Measurements from ENCODE around the gene IGF2R. TPM values are rescaled to one million over a fixed set of nuclear protein-coding genes. Genes with fewer than 3 reads are reported as not detected.

IGF2R gene
- total RNA-seq, 5 donors from 2014 or later (not counting 1 experiment from before 2014, with no cell fraction given) = 63.4 to 87.5 (median 70.5) TPM

DNA sequence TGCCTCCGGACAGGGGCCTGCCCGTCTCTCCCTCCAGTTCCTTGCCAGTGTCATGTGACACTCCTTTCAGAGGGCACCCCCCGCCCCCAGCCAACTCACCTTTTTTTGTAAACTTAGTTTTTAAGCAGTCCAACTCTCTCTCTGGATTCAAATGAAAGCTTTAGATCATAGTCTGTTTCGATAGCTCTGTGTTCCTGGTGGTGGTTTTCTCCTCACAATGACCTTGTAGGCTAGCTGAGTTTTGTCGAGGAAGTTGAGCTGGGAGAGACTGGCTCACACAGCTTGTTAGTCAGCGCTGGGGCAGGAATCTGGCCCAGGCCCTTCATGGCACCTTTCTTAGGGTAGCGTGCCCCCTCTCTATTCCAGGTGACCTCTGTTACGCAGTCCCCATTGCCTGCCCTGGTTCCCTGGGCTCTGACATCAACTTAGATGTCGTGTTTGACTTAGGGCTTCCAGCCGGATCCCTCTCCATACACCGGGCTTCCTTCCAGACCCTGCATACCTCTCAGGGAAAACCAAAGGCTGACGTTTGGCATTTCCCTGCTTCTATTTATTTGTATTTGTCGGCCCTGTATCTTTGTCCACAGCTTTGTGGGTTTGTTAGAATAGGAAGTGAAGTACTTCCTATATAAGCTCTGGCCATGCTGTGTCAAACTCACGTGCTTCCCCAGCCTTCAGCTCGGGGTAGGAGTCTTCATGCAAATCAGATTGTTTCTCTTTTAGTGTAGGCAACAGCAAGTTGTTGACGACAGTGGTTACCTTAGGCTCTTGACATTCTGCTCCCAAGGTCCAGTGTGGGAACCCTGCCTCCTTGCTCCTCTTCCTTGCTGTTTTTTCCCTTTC lies 12.7 kb downstream of the IGF2R start:
- H3K36me3 Mint-ChIP-seq = no peaks in the 10 kb centered on the region
- H3K36me3 ChIP-seq (ENCODE audit: control insufficient read depth in 2 of 2, extremely low read depth in 1 of 2, insufficient read depth in 1 of 2, low read length in 1 of 2) = no peaks in the 10 kb centered on the region
- H3K27me3 Mint-ChIP-seq = no peaks in the 10 kb centered on the region
- peak overlapping the region; percentile 82 for H3K27ac ChIP-seq (ENCODE audit: low read length)
- CTCF ChIA-PET = interaction anchor here in 1 of 2 donors (0.6 to 0.8 kb wide), 3 partner anchors 8 to 1711 kb away, joined by 3 read pairs; no protein-coding TSS in a partner anchor
- H3K9me3 ChIP-seq = no peaks in the 10 kb centered on the region
- H3K27ac Mint-ChIP-seq = peak overlapping the region; percentile 93 to 96
- H3K4me1 Mint-ChIP-seq = peaks cover 89 to 99% (median 97%) of the 10 kb centered on the region in 3 donors
- H3K4me3 ChIP-seq (ENCODE audit: control insufficient read depth in 1 of 2, extremely low read depth in 1 of 2, low read length in 1 of 2) = peak overlapping the region; percentile 22 to 46
- no peaks in the 10 kb centered on the region for H3K9me3 Mint-ChIP-seq
- peak; percentile 41 to 74 (median 58) for ATAC-seq (replicated peaks in 1 of 4)
- H3K4me3 Mint-ChIP-seq = peak overlapping the region; percentile 72 to 77 (median 74)
- WGBS (ENCODE audit: insufficient coverage) = 25% methylated on average over 6 of the region's 16 CpGs
- H3K27me3 ChIP-seq (replicated peaks in 1 of 2; ENCODE audit: control insufficient read depth in 2 of 2, extremely low read depth in 1 of 2, insufficient read depth in 2 of 2, low read length in 1 of 2) = no peaks in the 10 kb centered on the region
- H3K4me1 ChIP-seq (ENCODE audit: control insufficient read depth in 1 of 2, extremely low read depth in 1 of 2, insufficient read depth in 2 of 2, low read length in 2 of 2) = peaks cover 28 to 84% of the 10 kb centered on the region in 2 experiments
- POLR2A ChIA-PET = interaction anchor here in 1 of 2 donors (0.6 to 1.1 kb wide), 6 partner anchors 11 to 283 kb away, joined by 3 to 6 read pairs (median 3); no protein-coding TSS in a partner anchor
- peak in 20 of 35 experiments; percentile 21 to 72 (median 36) for DNase-seq

DNA sequence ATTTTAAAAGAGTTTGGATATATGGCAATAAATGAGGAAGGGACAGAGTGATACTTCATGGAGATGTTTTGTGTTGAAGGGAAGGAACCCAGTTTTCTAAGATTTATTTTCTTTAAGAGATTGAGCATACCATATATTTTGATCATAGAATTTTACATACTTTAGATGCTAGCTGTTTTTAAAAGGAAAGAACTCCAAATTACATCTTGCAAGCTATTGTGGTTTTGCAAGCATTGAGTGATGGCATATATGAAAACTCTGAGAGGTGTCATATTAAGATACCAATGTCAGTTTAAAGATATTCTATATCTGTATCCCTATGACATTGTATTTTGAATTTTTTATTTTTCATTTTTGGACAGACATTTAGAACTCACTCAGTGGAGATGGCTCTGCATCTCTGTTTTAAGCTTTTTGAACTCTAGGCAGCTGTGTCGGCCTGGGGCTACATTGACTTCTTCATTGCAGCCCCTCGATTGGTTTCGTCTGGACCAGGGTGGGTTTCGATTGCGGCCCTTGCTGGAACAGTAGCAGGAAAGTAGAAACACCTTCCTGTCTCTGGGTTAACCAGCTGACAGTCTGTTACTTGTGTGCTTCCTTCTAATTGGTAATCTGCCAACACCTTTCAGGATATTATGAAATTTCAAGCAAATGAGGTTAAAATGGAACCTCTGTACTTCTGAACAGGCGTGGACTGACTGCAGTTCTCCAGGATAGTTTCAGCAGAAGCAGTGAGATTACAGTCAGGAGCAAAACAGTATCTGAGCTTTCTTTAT lies 14.0 kb downstream of the IGF2R start:
- H3K4me1 Mint-ChIP-seq = peaks cover 84 to 93% (median 92%) of the 10 kb centered on the region in 3 donors
- Histone ChIP-seq H3K4me1 (ENCODE audit: control insufficient read depth in 1 of 2, extremely low read depth in 1 of 2, insufficient read depth in 2 of 2, low read length in 2 of 2) (peaks cover 28 to 77% of the 10 kb centered on the region in 2 experiments), H3K27me3 (replicated peaks in 1 of 2; ENCODE audit: control insufficient read depth in 2 of 2, extremely low read depth in 1 of 2, insufficient read depth in 2 of 2, low read length in 1 of 2) (no peaks in the 10 kb centered on the region), H3K4me3 (ENCODE audit: control insufficient read depth in 1 of 2, extremely low read depth in 1 of 2, low read length in 1 of 2) (no peak overlapping the region), H3K9me3 (no peaks in the 10 kb centered on the region), H3K27ac (ENCODE audit: low read length) (peak overlapping the region; percentile 82), H3K36me3 (ENCODE audit: control insufficient read depth in 2 of 2, extremely low read depth in 1 of 2, insufficient read depth in 1 of 2, low read length in 1 of 2) (no peaks in the 10 kb centered on the region)
- no peaks in the 10 kb centered on the region for H3K9me3 Mint-ChIP-seq
- WGBS (ENCODE audit: insufficient coverage) = 11% methylated on average over 6 of the region's 6 CpGs
- H3K27ac Mint-ChIP-seq = peak overlapping the region; percentile 93 to 96
- no peaks in the 10 kb centered on the region for H3K36me3 Mint-ChIP-seq
- CTCF ChIA-PET = interaction anchor here in 1 of 2 donors (0.8 kb wide), 1 partner anchor 1712 kb away, joined by 3 read pairs; no protein-coding TSS in a partner anchor
- no peaks in the 10 kb centered on the region for H3K27me3 Mint-ChIP-seq
- DNase-seq (peak in 3 of 35 experiments; percentile 11 to 58 (median 11)), ATAC-seq (replicated peaks in 1 of 4) (peak in 3 of 4 experiments; percentile 28 to 45 (median 41))
- POLR2A ChIA-PET = no interaction called here
- peak overlapping the region; percentile 72 to 77 (median 74) for H3K4me3 Mint-ChIP-seq

DNA sequence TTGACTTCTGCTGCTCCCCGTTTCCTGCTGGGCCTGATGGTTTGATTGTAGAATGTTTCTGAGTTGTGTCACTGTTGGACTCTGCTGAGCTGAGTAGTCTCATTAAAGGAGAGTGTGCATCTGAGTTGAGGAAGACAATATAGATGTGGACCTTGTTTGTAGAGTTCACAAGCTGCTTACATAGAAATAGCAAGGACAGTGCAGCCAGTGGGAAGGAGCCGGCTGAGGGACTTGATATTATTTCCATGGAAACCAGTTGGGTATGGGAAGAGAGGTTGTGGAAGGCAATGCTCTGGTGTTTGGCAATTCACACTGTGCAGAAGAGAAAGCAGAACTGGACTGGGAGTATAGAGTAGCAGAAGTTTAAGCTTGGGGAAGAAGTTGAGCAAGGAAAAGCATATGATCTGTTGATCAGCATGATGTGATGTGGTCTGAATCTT lies 14.8 kb downstream of the IGF2R start:
- no peaks in the 10 kb centered on the region for H3K36me3 Mint-ChIP-seq
- peak overlapping the region; percentile 5 to 77 (median 35) for H3K4me3 Mint-ChIP-seq
- Histone ChIP-seq H3K36me3 (ENCODE audit: control insufficient read depth in 2 of 2, extremely low read depth in 1 of 2, insufficient read depth in 1 of 2, low read length in 1 of 2) (no peaks in the 10 kb centered on the region), H3K27me3 (replicated peaks in 1 of 2; ENCODE audit: control insufficient read depth in 2 of 2, extremely low read depth in 1 of 2, insufficient read depth in 2 of 2, low read length in 1 of 2) (no peaks in the 10 kb centered on the region), H3K27ac (ENCODE audit: low read length) (peak overlapping the region; percentile 82), H3K4me3 (ENCODE audit: control insufficient read depth in 1 of 2, extremely low read depth in 1 of 2, low read length in 1 of 2) (no peak overlapping the region), H3K9me3 (no peaks in the 10 kb centered on the region), H3K4me1 (ENCODE audit: control insufficient read depth in 1 of 2, extremely low read depth in 1 of 2, insufficient read depth in 2 of 2, low read length in 2 of 2) (peaks cover 31 to 75% of the 10 kb centered on the region in 2 experiments)
- no peaks in the 10 kb centered on the region for H3K27me3 Mint-ChIP-seq
- ChIA-PET CTCF (interaction anchor here in 1 of 2 donors (0.5 kb wide), 1 partner anchor 294 kb away, joined by 4 read pairs; no protein-coding TSS in a partner anchor), POLR2A (interaction anchor here in 1 of 2 donors (0.5 to 0.7 kb wide), 2 partner anchors 51 to 257 kb away, joined by 3 read pairs; partner anchors contain the start of gene WTAP)
- DNase-seq (no peak), ATAC-seq (replicated peaks in 1 of 4) (no peak)
- H3K27ac Mint-ChIP-seq = peak overlapping the region; percentile 83 to 93
- H3K4me1 Mint-ChIP-seq = peaks cover 83 to 90% (median 90%) of the 10 kb centered on the region in 3 donors
- WGBS (ENCODE audit: insufficient coverage) = 70% methylated on average over 2 of the region's 2 CpGs
- H3K9me3 Mint-ChIP-seq = no peaks in the 10 kb centered on the region

GRCh38 chr6:159984268-159984786 lies 15.4 kb downstream of the IGF2R start:
- Mint-ChIP-seq H3K4me1 (peaks cover 83 to 90% (median 90%) of the 10 kb centered on the region in 3 donors), H3K27me3 (no peaks in the 10 kb centered on the region), H3K36me3 (no peaks in the 10 kb centered on the region), H3K4me3 (peak overlapping the region in 2 of 3 donors; percentile 5 to 77), H3K9me3 (no peaks in the 10 kb centered on the region), H3K27ac (peak overlapping the region in 1 of 2 donors; percentile 93)
- ATAC-seq (replicated peaks in 1 of 4) (no peak), DNase-seq (no peak)
- no peak overlapping the region for H3K4me3 ChIP-seq (ENCODE audit: control insufficient read depth in 1 of 2, extremely low read depth in 1 of 2, low read length in 1 of 2)
- WGBS (ENCODE audit: insufficient coverage) = 85% methylated on average over 3 of the region's 11 CpGs
- ChIA-PET CTCF (no interaction called here), POLR2A (interaction anchor here in 1 of 2 donors (0.5 to 0.7 kb wide), 2 partner anchors 51 to 257 kb away, joined by 3 read pairs; partner anchors contain the start of gene WTAP)
- no peaks in the 10 kb centered on the region for H3K9me3 ChIP-seq
- H3K4me1 ChIP-seq (ENCODE audit: control insufficient read depth in 1 of 2, extremely low read depth in 1 of 2, insufficient read depth in 2 of 2, low read length in 2 of 2) = peaks cover 34 to 75% of the 10 kb centered on the region in 2 experiments
- no peaks in the 10 kb centered on the region for H3K36me3 ChIP-seq (ENCODE audit: control insufficient read depth in 2 of 2, extremely low read depth in 1 of 2, insufficient read depth in 1 of 2, low read length in 1 of 2)
- H3K27me3 ChIP-seq (replicated peaks in 1 of 2; ENCODE audit: control insufficient read depth in 2 of 2, extremely low read depth in 1 of 2, insufficient read depth in 2 of 2, low read length in 1 of 2) = no peaks in the 10 kb centered on the region
- H3K27ac ChIP-seq (ENCODE audit: low read length) = peak overlapping the region; percentile 82

DNA sequence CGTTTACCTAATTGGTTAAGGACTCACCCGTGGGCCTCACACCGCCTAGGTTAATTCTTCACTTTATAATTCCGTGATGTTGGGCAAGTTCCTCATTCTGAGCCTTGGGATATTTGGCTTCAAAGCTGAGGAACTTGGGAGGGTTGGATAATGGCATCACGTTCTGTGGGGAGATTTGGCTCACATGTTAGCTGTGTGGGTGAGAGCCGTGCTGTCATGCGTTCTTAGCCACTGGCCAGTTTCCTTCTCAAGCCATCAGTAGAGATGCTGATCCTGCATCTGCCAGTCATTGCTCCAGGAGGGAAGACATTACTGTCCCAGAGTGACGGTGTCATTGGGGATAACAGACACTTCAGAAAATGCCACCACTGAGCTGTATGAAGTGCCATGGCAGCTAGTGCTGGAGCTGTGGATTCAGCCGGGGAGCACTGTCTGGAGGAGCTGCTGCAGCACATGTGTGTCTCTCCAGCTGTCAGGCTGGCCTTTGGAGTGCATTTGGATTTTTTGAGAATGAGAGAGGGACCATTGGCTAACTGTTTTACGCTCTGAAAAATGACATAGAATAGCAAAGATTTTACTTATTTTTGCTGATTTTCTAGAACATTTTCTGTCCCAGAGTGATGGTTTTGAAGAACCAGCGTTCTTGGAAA lies 16.5 kb downstream of the IGF2R start:
- H3K36me3 Mint-ChIP-seq = no peaks in the 10 kb centered on the region
- no peaks in the 10 kb centered on the region for H3K27me3 Mint-ChIP-seq
- Histone ChIP-seq H3K4me1 (ENCODE audit: control insufficient read depth in 1 of 2, extremely low read depth in 1 of 2, insufficient read depth in 2 of 2, low read length in 2 of 2) (peaks cover 33 to 70% of the 10 kb centered on the region in 2 experiments), H3K4me3 (ENCODE audit: control insufficient read depth in 1 of 2, extremely low read depth in 1 of 2, low read length in 1 of 2) (no peak overlapping the region), H3K27me3 (replicated peaks in 1 of 2; ENCODE audit: control insufficient read depth in 2 of 2, extremely low read depth in 1 of 2, insufficient read depth in 2 of 2, low read length in 1 of 2) (no peaks in the 10 kb centered on the region), H3K27ac (ENCODE audit: low read length) (no peak overlapping the region), H3K9me3 (no peaks in the 10 kb centered on the region), H3K36me3 (ENCODE audit: control insufficient read depth in 2 of 2, extremely low read depth in 1 of 2, insufficient read depth in 1 of 2, low read length in 1 of 2) (no peaks in the 10 kb centered on the region)
- DNase-seq = no peak
- peaks cover 78 to 90% (median 90%) of the 10 kb centered on the region in 3 donors for H3K4me1 Mint-ChIP-seq
- POLR2A ChIA-PET = no interaction called here
- no peak overlapping the region for H3K27ac Mint-ChIP-seq
- CTCF ChIA-PET = no interaction called here
- no peak overlapping the region for H3K4me3 Mint-ChIP-seq
- no peaks in the 10 kb centered on the region for H3K9me3 Mint-ChIP-seq
- ATAC-seq (replicated peaks in 1 of 4) = no peak
- WGBS (ENCODE audit: insufficient coverage) = 96% methylated on average over 10 of the region's 11 CpGs

Data from T-cell (primary cell).